GM23338 (cell line): ENCODE measurements around the gene VAMP8.

Experiments used
- CREB1 ChIP-seq: fragments of 250-450 bp; sonication (Bioruptor Pico); IDR thresholded peaks from 2 replicates; pipeline ENCODE4 v1.5.0; 2020; ENCODE audit warnings: low read depth, mild to moderate bottlenecking, moderate library complexity
- EZH2 ChIP-seq: fragments of 200-600 bp; sonication (generic); IDR thresholded peaks from one replicate; pipeline ENCODE4 v1.8.0; 2017; ENCODE audit warnings: antibody characterized with exemption, mild to moderate bottlenecking, low read depth; ENCODE audit not compliant: unreplicated experiment
- EZH2phosphoT487 ChIP-seq: fragments of 200-600 bp; sonication (generic); IDR thresholded peaks from one replicate; pipeline ENCODE4 v1.8.1; 2018; ENCODE audit warnings: antibody characterized with exemption; ENCODE audit not compliant: unreplicated experiment
- JUNB ChIP-seq: IDR thresholded peaks from one replicate; pipeline ENCODE4 v1.6.1; 2016; ENCODE audit warnings: antibody characterized with exemption; ENCODE audit not compliant: unreplicated experiment
- NANOG ChIP-seq: IDR thresholded peaks from 2 replicates; pipeline ENCODE4 v1.6.1; 2016; ENCODE audit warnings: antibody characterized with exemption, borderline replicate concordance
- POLR2AphosphoS5 ChIP-seq: IDR thresholded peaks from 2 replicates; pipeline ENCODE4 v1.6.1; 2016; ENCODE audit warnings: antibody characterized with exemption, low read depth
- STAT1 ChIP-seq: IDR thresholded peaks from one replicate; pipeline ENCODE4 v1.6.1; 2016; ENCODE audit warnings: antibody characterized with exemption; ENCODE audit not compliant: unreplicated experiment
- ZNF114 ChIP-seq: fragments of 250-450 bp; sonication (Bioruptor Pico); IDR thresholded peaks from 2 replicates; pipeline ENCODE4 v1.5.0; 2020; ENCODE audit warnings: mild to moderate bottlenecking, moderate library complexity
- ZNF331 ChIP-seq: fragments of 250-450 bp; sonication (Bioruptor Pico); IDR thresholded peaks from 2 replicates; pipeline ENCODE4 v1.5.0; 2020; ENCODE audit warnings: low read depth, mild to moderate bottlenecking, moderate library complexity
- TF ChIP-seq, protein P1 (sequence below), 2 experiments: fragments of 200-600 bp in 1 of 2; sonication (generic) in 1 of 2; conservative IDR thresholded peaks; 2 replicates each; pipeline versions ENCODE4 v1.5.1 to v1.6.1; 2016 to 2017; ENCODE audit warnings: antibody characterized with exemption in 2 of 2, low read depth in 2 of 2, mild to moderate bottlenecking in 2 of 2, moderate library complexity in 1 of 2
- TF ChIP-seq, protein P2 (sequence below): IDR thresholded peaks from one replicate; pipeline ENCODE4 v1.6.1; 2018; ENCODE audit warnings: antibody characterized with exemption; ENCODE audit not compliant: unreplicated experiment
- TF ChIP-seq, protein P3 (sequence below): IDR thresholded peaks from 2 replicates; pipeline ENCODE4 v1.6.1; 2016; ENCODE audit warnings: antibody characterized with exemption
- TF ChIP-seq, protein P4 (sequence below): fragments of 250-450 bp; sonication (Bioruptor Pico); IDR thresholded peaks from 2 replicates; pipeline ENCODE4 v1.5.0; 2020; ENCODE audit warnings: mild to moderate bottlenecking, moderate library complexity

DNA sequence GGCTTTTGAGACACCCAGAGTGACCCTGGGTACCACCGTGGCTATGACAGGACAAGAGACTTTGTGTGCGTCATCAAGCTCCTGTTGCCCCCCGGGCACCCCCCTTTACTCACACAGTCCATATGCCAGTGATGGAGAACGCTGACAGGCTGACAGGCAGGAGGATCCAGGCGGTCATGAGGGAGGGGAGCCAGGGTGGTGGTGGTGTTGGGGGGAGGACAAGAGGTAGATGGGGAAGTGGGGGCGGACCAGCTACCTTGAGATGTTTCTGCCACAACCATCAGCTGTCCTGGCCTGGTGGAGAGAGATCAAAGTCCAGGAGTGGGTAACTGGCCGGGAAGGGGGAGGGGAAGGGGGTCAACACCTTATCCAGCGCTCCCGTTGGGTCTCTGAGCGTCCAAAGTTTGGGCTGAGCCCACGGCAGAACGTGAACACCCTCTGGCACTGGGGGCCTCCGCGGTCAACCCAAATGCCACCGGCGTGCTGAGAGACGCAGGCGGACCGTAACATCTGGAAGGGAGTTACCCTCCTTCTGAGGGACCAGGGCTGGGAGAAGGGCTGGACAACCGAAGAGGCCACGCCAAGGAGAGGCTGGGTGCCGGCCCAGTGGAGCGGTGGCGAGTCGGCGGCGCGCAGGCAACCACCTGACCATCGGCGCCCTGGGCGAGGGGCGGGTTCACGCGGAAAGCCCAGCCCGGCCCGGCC is 24.5 kb downstream of the VAMP8 start:
- TF ChIP-seq, protein P1, sequence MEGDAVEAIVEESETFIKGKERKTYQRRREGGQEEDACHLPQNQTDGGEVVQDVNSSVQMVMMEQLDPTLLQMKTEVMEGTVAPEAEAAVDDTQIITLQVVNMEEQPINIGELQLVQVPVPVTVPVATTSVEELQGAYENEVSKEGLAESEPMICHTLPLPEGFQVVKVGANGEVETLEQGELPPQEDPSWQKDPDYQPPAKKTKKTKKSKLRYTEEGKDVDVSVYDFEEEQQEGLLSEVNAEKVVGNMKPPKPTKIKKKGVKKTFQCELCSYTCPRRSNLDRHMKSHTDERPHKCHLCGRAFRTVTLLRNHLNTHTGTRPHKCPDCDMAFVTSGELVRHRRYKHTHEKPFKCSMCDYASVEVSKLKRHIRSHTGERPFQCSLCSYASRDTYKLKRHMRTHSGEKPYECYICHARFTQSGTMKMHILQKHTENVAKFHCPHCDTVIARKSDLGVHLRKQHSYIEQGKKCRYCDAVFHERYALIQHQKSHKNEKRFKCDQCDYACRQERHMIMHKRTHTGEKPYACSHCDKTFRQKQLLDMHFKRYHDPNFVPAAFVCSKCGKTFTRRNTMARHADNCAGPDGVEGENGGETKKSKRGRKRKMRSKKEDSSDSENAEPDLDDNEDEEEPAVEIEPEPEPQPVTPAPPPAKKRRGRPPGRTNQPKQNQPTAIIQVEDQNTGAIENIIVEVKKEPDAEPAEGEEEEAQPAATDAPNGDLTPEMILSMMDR (conservative IDR thresholded peaks at IDR 0.05; ENCODE audit: low read depth in 2 of 2), result no peak
- TF ChIP-seq POLR2AphosphoS5, result no peak; the same call in 1 of the 2 replicates
- TF ChIP-seq, protein P2, sequence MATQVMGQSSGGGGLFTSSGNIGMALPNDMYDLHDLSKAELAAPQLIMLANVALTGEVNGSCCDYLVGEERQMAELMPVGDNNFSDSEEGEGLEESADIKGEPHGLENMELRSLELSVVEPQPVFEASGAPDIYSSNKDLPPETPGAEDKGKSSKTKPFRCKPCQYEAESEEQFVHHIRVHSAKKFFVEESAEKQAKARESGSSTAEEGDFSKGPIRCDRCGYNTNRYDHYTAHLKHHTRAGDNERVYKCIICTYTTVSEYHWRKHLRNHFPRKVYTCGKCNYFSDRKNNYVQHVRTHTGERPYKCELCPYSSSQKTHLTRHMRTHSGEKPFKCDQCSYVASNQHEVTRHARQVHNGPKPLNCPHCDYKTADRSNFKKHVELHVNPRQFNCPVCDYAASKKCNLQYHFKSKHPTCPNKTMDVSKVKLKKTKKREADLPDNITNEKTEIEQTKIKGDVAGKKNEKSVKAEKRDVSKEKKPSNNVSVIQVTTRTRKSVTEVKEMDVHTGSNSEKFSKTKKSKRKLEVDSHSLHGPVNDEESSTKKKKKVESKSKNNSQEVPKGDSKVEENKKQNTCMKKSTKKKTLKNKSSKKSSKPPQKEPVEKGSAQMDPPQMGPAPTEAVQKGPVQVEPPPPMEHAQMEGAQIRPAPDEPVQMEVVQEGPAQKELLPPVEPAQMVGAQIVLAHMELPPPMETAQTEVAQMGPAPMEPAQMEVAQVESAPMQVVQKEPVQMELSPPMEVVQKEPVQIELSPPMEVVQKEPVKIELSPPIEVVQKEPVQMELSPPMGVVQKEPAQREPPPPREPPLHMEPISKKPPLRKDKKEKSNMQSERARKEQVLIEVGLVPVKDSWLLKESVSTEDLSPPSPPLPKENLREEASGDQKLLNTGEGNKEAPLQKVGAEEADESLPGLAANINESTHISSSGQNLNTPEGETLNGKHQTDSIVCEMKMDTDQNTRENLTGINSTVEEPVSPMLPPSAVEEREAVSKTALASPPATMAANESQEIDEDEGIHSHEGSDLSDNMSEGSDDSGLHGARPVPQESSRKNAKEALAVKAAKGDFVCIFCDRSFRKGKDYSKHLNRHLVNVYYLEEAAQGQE, result no peak
- no peak for TF ChIP-seq NANOG
- TF ChIP-seq EZH2, result no peak
- no peak for TF ChIP-seq EZH2phosphoT487
- TF ChIP-seq ZNF114 (CRISPR knock-in tag), result no peak
- no peak for TF ChIP-seq CREB1 (CRISPR knock-in tag)
- TF ChIP-seq JUNB, result no peak
- no peak for TF ChIP-seq ZNF331 (CRISPR knock-in tag)
- TF ChIP-seq STAT1, result no peak
- TF ChIP-seq, protein P3, sequence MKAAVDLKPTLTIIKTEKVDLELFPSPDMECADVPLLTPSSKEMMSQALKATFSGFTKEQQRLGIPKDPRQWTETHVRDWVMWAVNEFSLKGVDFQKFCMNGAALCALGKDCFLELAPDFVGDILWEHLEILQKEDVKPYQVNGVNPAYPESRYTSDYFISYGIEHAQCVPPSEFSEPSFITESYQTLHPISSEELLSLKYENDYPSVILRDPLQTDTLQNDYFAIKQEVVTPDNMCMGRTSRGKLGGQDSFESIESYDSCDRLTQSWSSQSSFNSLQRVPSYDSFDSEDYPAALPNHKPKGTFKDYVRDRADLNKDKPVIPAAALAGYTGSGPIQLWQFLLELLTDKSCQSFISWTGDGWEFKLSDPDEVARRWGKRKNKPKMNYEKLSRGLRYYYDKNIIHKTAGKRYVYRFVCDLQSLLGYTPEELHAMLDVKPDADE, result no peak
- TF ChIP-seq, protein P4, sequence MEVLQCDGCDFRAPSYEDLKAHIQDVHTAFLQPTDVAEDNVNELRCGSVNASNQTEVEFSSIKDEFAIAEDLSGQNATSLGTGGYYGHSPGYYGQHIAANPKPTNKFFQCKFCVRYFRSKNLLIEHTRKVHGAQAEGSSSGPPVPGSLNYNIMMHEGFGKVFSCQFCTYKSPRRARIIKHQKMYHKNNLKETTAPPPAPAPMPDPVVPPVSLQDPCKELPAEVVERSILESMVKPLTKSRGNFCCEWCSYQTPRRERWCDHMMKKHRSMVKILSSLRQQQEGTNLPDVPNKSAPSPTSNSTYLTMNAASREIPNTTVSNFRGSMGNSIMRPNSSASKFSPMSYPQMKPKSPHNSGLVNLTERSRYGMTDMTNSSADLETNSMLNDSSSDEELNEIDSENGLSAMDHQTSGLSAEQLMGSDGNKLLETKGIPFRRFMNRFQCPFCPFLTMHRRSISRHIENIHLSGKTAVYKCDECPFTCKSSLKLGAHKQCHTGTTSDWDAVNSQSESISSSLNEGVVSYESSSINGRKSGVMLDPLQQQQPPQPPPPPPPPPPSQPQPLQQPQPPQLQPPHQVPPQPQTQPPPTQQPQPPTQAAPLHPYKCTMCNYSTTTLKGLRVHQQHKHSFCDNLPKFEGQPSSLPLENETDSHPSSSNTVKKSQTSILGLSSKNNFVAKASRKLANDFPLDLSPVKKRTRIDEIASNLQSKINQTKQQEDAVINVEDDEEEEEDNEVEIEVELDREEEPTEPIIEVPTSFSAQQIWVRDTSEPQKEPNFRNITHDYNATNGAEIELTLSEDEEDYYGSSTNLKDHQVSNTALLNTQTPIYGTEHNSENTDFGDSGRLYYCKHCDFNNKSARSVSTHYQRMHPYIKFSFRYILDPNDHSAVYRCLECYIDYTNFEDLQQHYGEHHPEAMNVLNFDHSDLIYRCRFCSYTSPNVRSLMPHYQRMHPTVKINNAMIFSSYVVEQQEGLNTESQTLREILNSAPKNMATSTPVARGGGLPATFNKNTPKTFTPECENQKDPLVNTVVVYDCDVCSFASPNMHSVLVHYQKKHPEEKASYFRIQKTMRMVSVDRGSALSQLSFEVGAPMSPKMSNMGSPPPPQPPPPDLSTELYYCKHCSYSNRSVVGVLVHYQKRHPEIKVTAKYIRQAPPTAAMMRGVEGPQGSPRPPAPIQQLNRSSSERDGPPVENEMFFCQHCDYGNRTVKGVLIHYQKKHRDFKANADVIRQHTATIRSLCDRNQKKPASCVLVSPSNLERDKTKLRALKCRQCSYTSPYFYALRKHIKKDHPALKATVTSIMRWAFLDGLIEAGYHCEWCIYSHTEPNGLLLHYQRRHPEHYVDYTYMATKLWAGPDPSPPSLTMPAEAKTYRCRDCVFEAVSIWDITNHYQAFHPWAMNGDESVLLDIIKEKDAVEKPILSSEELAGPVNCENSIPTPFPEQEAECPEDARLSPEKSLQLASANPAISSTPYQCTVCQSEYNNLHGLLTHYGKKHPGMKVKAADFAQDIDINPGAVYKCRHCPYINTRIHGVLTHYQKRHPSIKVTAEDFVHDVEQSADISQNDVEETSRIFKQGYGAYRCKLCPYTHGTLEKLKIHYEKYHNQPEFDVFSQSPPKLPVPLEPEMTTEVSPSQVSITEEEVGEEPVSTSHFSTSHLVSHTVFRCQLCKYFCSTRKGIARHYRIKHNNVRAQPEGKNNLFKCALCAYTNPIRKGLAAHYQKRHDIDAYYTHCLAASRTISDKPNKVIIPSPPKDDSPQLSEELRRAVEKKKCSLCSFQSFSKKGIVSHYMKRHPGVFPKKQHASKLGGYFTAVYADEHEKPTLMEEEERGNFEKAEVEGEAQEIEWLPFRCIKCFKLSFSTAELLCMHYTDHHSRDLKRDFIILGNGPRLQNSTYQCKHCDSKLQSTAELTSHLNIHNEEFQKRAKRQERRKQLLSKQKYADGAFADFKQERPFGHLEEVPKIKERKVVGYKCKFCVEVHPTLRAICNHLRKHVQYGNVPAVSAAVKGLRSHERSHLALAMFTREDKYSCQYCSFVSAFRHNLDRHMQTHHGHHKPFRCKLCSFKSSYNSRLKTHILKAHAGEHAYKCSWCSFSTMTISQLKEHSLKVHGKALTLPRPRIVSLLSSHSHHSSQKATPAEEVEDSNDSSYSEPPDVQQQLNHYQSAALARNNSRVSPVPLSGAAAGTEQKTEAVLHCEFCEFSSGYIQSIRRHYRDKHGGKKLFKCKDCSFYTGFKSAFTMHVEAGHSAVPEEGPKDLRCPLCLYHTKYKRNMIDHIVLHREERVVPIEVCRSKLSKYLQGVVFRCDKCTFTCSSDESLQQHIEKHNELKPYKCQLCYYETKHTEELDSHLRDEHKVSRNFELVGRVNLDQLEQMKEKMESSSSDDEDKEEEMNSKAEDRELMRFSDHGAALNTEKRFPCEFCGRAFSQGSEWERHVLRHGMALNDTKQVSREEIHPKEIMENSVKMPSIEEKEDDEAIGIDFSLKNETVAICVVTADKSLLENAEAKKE (CRISPR knock-in tag), result no peak
